AG10803 (cell line): ENCODE results near the gene CCDC154.
"Not testable (repeated sequence)": the region's sequence is repeated elsewhere in the genome, so short reads cannot be mapped to it uniquely, and the experiment has no call there.

Experiments
- DNase-seq: peaks from one replicate; pipeline ENCODE4 v3.0.0; 2010; ENCODE audit warnings: low read depth
- H3K4me3 ChIP-seq: 2 replicates; pipeline ENCODE4 v1.5.1; 2011; ENCODE audit warnings: mild to moderate bottlenecking, low read length, control low read depth
- CTCF ChIP-seq: conservative IDR thresholded peaks from 2 replicates; pipeline ENCODE4 v1.5.1; 2011; ENCODE audit warnings: mild to moderate bottlenecking, low read length, control low read depth, inconsistent platforms

CCDC154 gene

GRCh38 chr16:1446296-1447080 is 2.1 kb upstream of the CCDC154 start:
- DNase-seq = no peak
- no peak overlapping the region for H3K4me3 ChIP-seq
- no peak for TF ChIP-seq CTCF

DNA sequence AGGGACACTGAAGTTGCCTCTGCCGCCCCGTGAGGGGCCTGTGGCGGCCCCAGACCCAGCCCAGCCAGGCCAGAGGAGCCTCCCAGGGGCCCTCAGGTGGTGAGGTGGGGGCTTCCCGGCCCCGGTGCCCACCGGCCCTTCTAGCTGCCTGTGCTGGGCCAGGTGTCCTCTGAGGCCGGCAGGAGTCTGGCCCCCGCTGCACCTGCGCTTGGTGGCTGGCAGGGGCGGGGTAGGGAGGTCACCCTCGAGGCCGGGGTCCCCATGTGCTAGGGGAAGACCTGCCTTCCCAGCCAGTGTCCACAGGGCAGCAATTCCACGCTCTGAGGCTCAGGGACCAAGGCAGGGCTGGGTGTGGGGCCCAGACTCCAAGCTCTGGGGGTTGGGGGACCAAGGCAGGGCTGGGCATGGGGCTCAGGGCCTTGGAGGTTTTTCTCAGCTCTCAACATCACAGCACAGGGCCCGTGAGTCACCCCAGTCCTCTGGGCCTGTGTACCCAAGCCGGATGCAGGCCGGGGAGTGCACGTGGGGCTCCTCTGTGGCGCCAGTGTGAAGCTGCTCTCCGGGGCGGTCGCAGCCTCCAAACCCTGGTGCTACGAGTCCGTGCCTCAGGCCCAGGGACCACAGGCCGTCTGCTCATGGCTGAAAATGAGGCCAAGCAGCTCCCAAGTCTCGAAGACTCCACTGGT is 1.3 kb upstream of the CCDC154 start:
- TF ChIP-seq CTCF = no peak
- H3K4me3 ChIP-seq = no peak overlapping the region
- no peak for DNase-seq

- TF ChIP-seq CTCF = no peak
- no peak overlapping the region for H3K4me3 ChIP-seq
- DNase-seq = no peak
Measured at GRCh38 chr16:1444730-1445517, 568 bp upstream of the CCDC154 start.

DNA sequence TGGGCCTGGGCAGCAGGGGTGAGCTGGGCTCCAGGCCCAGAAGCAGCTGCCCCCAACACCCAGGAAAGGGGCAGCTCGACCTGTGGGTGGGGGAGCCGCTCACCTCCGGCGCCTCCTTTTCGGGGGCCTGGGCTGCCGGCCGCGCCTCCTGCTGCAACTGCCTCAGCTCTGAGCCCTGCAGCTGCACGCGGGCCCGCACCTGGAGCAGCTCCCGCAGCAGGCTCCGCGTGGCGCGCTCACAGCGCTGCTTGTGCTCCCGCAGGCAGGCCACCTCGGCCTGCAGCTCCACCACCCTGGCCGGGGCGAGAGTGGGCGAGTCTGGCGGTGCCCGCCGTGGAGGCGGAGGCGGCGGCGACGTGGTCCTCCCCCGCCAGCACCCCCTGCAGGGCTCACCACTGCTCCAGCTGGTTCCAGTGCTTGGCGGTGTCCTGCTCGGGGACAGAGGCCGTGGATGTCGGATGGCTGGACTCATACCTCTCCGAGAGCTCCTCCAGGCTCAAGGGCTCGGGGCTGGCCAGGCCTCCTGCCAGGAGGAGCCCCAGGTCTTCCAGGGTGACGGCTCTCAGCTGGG is 868 bp downstream of the CCDC154 start:
- TF ChIP-seq CTCF = no peak
- no peak overlapping the region for H3K4me3 ChIP-seq
- DNase-seq = no peak

- no peak for DNase-seq
- no peak overlapping the region for H3K4me3 ChIP-seq
- no peak for TF ChIP-seq CTCF
Measured at GRCh38 chr16:1442697-1443096, 1.7 kb downstream of the CCDC154 start.

GRCh38 chr16:1441391-1441829 is 2.9 kb downstream of the CCDC154 start:
- TF ChIP-seq CTCF = no peak
- no peak for DNase-seq
- no peak overlapping the region for H3K4me3 ChIP-seq

DNA sequence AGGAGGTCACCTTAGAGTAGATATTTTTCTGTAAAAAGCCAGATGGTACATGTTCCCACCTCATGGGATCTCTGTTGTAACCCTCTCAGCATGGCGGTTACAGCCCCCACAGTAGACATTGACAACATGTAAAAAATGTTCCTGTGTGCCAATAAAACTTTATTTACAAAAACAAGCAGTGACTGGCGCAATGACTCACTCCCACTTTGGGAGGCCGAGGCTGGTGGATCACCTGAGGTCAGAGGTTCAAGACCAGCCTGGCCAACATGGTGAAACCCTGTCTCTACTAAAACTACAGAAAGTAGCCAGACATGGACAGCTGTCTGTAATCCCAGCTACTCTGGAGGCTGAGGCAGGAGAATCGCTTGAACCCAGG is 4.7 kb downstream of the CCDC154 start:
- not testable (repeated sequence) for H3K4me3 ChIP-seq, DNase-seq
